T-cell (primary cell): ENCODE measurements around the gene RPRD2. TPM values are rescaled to one million over a fixed set of nuclear protein-coding genes. Genes with fewer than 3 reads are reported as not detected.

Experiments used
- ATAC-seq, 4 experiments: fragments of 200-7000 bp in 3 of 4; fragments of 150-1000 bp in 1 of 4; cut with Tn5 transposase; replicated peaks in 1 of 4; 1 replicate in 3 of 4; 2 replicates in 1 of 4; pipeline ENCODE4 v1.10.0; 2021; ENCODE audit warnings: moderate library complexity in 3 of 4, mild to moderate bottlenecking in 2 of 4, moderate number of reproducible peaks in 1 of 4
- CTCF ChIA-PET, 2 donors: fragments of 300-600 bp; sonication (Branson Sonifier 250); formaldehyde crosslinking; loops; one replicate each; lab custom pipeline; 2022; ENCODE audit warnings: antibody characterized with exemption in 2 of 2; lab: Charles Lee
- POLR2A ChIA-PET, 2 donors: fragments of 300-600 bp; sonication (Branson Sonifier 250); formaldehyde crosslinking; loops; one replicate each; lab custom pipeline; 2022; ENCODE audit warnings: antibody characterized with exemption in 2 of 2; lab: Charles Lee
- DNase-seq, 35 experiments: peaks; one replicate each; pipeline versions ENCODE4 v3.0.0 to v3.0.0-alpha.2; 2013 to 2023
- H3K27ac ChIP-seq: one replicate; pipeline ENCODE4 v1.5.1; 2013; ENCODE audit warnings: low read length
- H3K27me3 ChIP-seq, 2 experiments: replicated peaks in 1 of 2; 1 replicate in 1 of 2; 2 replicates in 1 of 2; pipeline versions ENCODE4 v1.6.1 to v1.7.0; 2013; ENCODE audit warnings: low read length in 1 of 2, mixed read lengths in 1 of 2; ENCODE audit not compliant: control insufficient read depth in 2 of 2, insufficient read depth in 2 of 2; ENCODE audit errors: extremely low read depth in 1 of 2
- H3K36me3 ChIP-seq, 2 donors: 1 replicate in 1 of 2; 2 replicates in 1 of 2; pipeline versions ENCODE4 v1.6.1 to v1.7.0; 2013; ENCODE audit warnings: low read length in 1 of 2; ENCODE audit not compliant: control insufficient read depth in 2 of 2, insufficient read depth in 1 of 2; ENCODE audit errors: extremely low read depth in 1 of 2
- H3K4me1 ChIP-seq, 2 experiments: 1 replicate in 1 of 2; 2 replicates in 1 of 2; pipeline versions ENCODE4 v1.6.1 to v1.7.0; 2013; ENCODE audit warnings: low read length in 2 of 2, mixed read lengths in 1 of 2; ENCODE audit not compliant: insufficient read depth in 2 of 2, control insufficient read depth in 1 of 2; ENCODE audit errors: extremely low read depth in 1 of 2
- H3K4me3 ChIP-seq, 2 donors: 1 replicate in 1 of 2; 2 replicates in 1 of 2; pipeline versions ENCODE4 v1.5.1 to v1.7.0; 2013; ENCODE audit warnings: mild to moderate bottlenecking in 2 of 2, low read length in 1 of 2, moderate library complexity in 1 of 2; ENCODE audit not compliant: control insufficient read depth in 1 of 2; ENCODE audit errors: extremely low read depth in 1 of 2
- H3K9me3 ChIP-seq: 2 replicates; pipeline ENCODE4 v1.7.0; 2013
- H3K27ac Mint-ChIP-seq, 2 donors: one replicate each; pipeline ENCODE4 v1.8.0; 2020 to 2021; ENCODE audit warnings: mild to moderate bottlenecking in 2 of 2, mixed read lengths in 2 of 2
- H3K27me3 Mint-ChIP-seq, 2 donors: one replicate each; pipeline ENCODE4 v1.8.0; 2021 to 2022; ENCODE audit warnings: mixed read lengths in 2 of 2
- H3K36me3 Mint-ChIP-seq: one replicate; pipeline ENCODE4 v1.8.0; 2021; ENCODE audit warnings: mixed read lengths
- H3K4me1 Mint-ChIP-seq, 3 donors: one replicate each; pipeline ENCODE4 v1.8.0; 2020 to 2022; ENCODE audit warnings: mixed read lengths in 3 of 3, mild to moderate bottlenecking in 1 of 3
- H3K4me3 Mint-ChIP-seq, 3 donors: one replicate each; pipeline ENCODE4 v1.8.0; 2020 to 2022; ENCODE audit warnings: mild to moderate bottlenecking in 3 of 3, mixed read lengths in 3 of 3, moderate library complexity in 3 of 3
- H3K9me3 Mint-ChIP-seq, 3 donors: one replicate each; pipeline ENCODE4 v1.8.0; 2020 to 2022; ENCODE audit warnings: mixed read lengths in 3 of 3
- WGBS: methylation state at CpG from one replicate; pipeline ENCODE4 v1.1.5; 2013; ENCODE audit warnings: missing lambda C conversion rate; ENCODE audit not compliant: insufficient coverage; 5-methylcytosine and 5-hydroxymethylcytosine counted together
- total RNA-seq, 35 experiments: library from RNA in 6 of 35; stranded (reverse) in 6 of 35; fragments of 120-200 nt in 1 of 35; gene quantifications; one replicate each; pipeline versions ENCODE4 v1.2.1 to v1.2.4 and lab custom pipeline; 2013 to 2026

RPRD2 gene
- total RNA-seq, 5 donors from 2014 or later (not counting 1 experiment from before 2014, with no cell fraction given): 44.2 to 50.6 (median 46.7) TPM

GRCh38 chr1:150486966-150487762 lies 123.2 kb downstream of the RPRD2 start, which contains the start of gene TARS2:
Gene TARS2, plus strand, starts transcription at chr1:150487419. Its CDS starts 32 bp downstream, at chr1:150487451.
- no peaks in the 10 kb centered on the region for H3K27me3 Mint-ChIP-seq
- peak within 1 kb of the TSS; percentile 73 to 82 for H3K4me3 ChIP-seq
- H3K4me1 Mint-ChIP-seq: peaks cover 18 to 26% (median 23%) of the 10 kb centered on the region in 3 donors
- peak; percentile 100 for ATAC-seq
- DNase-seq: peak; percentile 83 to 97 (median 93)
- H3K27ac Mint-ChIP-seq: peak within 1 kb of the TSS; percentile 99
- no peaks in the 10 kb centered on the region for H3K9me3 ChIP-seq
- ChIA-PET POLR2A (interaction anchor here (0.6 to 1.0 kb wide), 4 partner anchors 28 to 446 kb away, joined by 3 to 4 read pairs (median 4); partner anchors contain the start of gene FALEC (in 1 of the 2)), CTCF (interaction anchor here in 1 of 2 donors (1.1 kb wide), 1 partner anchor 210 kb away, joined by 3 read pairs; the partner anchor contains the start of gene GOLPH3L)
- 0% methylated on average over 20 of the region's 30 CpGs for WGBS
- H3K36me3 Mint-ChIP-seq: peaks cover 24% of the 10 kb centered on the region
- peak within 1 kb of the TSS; percentile 98 to 100 (median 99) for H3K4me3 Mint-ChIP-seq
- H3K9me3 Mint-ChIP-seq: no peaks in the 10 kb centered on the region
- H3K36me3 ChIP-seq: peaks cover 10 to 29% of the 10 kb centered on the region in 2 donors
- H3K27ac ChIP-seq: peak within 1 kb of the TSS; percentile 73
- H3K27me3 ChIP-seq: no peaks in the 10 kb centered on the region
- H3K4me1 ChIP-seq: peaks cover 0 to 9% of the 10 kb centered on the region in 2 experiments

GRCh38 chr1:150487763-150488115 lies 123.8 kb downstream of the RPRD2 start:
- H3K27me3 ChIP-seq: no peaks in the 10 kb centered on the region
- WGBS: no CpG with 5 or more reads among the region's 7 CpGs
- peaks cover 10 to 32% of the 10 kb centered on the region in 2 donors for H3K36me3 ChIP-seq
- H3K27me3 Mint-ChIP-seq: no peaks in the 10 kb centered on the region
- peak overlapping the region; percentile 73 for H3K27ac ChIP-seq
- H3K4me1 Mint-ChIP-seq: peaks cover 18 to 26% (median 23%) of the 10 kb centered on the region in 3 donors
- ATAC-seq (no peak), DNase-seq (peak in 8 of 35 experiments; percentile 2 to 29 (median 8))
- H3K4me3 Mint-ChIP-seq: peak overlapping the region; percentile 98 to 100 (median 99)
- POLR2A ChIA-PET: interaction anchor here in 1 of 2 donors (0.5 to 0.9 kb wide), 3 partner anchors 28 to 167 kb away, joined by 3 to 6 read pairs (median 4); partner anchors contain the start of gene FALEC
- H3K27ac Mint-ChIP-seq: peak overlapping the region; percentile 99
- CTCF ChIA-PET: interaction anchor here in 1 of 2 donors (1.1 kb wide), 1 partner anchor 209 kb away, joined by 3 read pairs; the partner anchor contains the start of gene GOLPH3L
- H3K4me3 ChIP-seq: peak overlapping the region; percentile 73 to 82
- no peaks in the 10 kb centered on the region for H3K9me3 ChIP-seq
- peaks cover 27% of the 10 kb centered on the region for H3K36me3 Mint-ChIP-seq
- peaks cover 0 to 9% of the 10 kb centered on the region in 2 experiments for H3K4me1 ChIP-seq
- H3K9me3 Mint-ChIP-seq: no peaks in the 10 kb centered on the region

- H3K27me3 Mint-ChIP-seq: no peaks in the 10 kb centered on the region
- peaks cover 42% of the 10 kb centered on the region for H3K36me3 Mint-ChIP-seq
- H3K9me3 Mint-ChIP-seq: no peaks in the 10 kb centered on the region
- no peaks in the 10 kb centered on the region for H3K27me3 ChIP-seq
- peaks cover 13 to 65% of the 10 kb centered on the region in 2 donors for H3K36me3 ChIP-seq
- peaks cover 0 to under 1% of the 10 kb centered on the region in 2 experiments for H3K4me1 ChIP-seq
- H3K9me3 ChIP-seq: no peaks in the 10 kb centered on the region
- no peak overlapping the region for H3K4me3 ChIP-seq
- H3K27ac Mint-ChIP-seq: no peak overlapping the region
- ChIA-PET POLR2A (interaction anchor here in 1 of 2 donors (1.1 kb wide), 1 partner anchor 208 kb away, joined by 7 read pairs; no protein-coding TSS in a partner anchor), CTCF (no interaction called here)
- ATAC-seq (no peak), DNase-seq (no peak)
- H3K27ac ChIP-seq: no peak overlapping the region
- H3K4me3 Mint-ChIP-seq: no peak overlapping the region
- 100% methylated on average over 1 of the region's 8 CpGs for WGBS
- H3K4me1 Mint-ChIP-seq: peaks cover 9 to 12% (median 10%) of the 10 kb centered on the region in 3 donors
Measured at GRCh38 chr1:150493175-150493574, 129.2 kb downstream of the RPRD2 start.

- POLR2A ChIA-PET: interaction anchor here (0.5 to 0.7 kb wide), 3 partner anchors 9 to 241 kb away, joined by 3 to 8 read pairs (median 4); no protein-coding TSS in a partner anchor
- Mint-ChIP-seq H3K27me3 (no peaks in the 10 kb centered on the region), H3K4me1 (no peaks in the 10 kb centered on the region), H3K9me3 (no peaks in the 10 kb centered on the region), H3K27ac (no peak overlapping the region), H3K36me3 (peaks cover 41% of the 10 kb centered on the region), H3K4me3 (no peak overlapping the region)
- no peaks in the 10 kb centered on the region for H3K27me3 ChIP-seq
- no peak overlapping the region for H3K27ac ChIP-seq
- peaks cover 18 to 56% of the 10 kb centered on the region in 2 donors for H3K36me3 ChIP-seq
- CTCF ChIA-PET: no interaction called here
- no peaks in the 10 kb centered on the region for H3K9me3 ChIP-seq
- no peak overlapping the region for H3K4me3 ChIP-seq
- ATAC-seq (no peak), DNase-seq (no peak)
- H3K4me1 ChIP-seq: no peaks in the 10 kb centered on the region
- WGBS: 98% methylated on average over 6 of the region's 10 CpGs
Measured at GRCh38 chr1:150498342-150498741, 134.4 kb downstream of the RPRD2 start.

GRCh38 chr1:150505431-150505830 lies 141.5 kb downstream of the RPRD2 start:
- no peak overlapping the region for H3K4me3 Mint-ChIP-seq
- peak overlapping the region in 1 of 2 donors; percentile 6 for H3K27ac Mint-ChIP-seq
- H3K27ac ChIP-seq: no peak overlapping the region
- H3K4me1 Mint-ChIP-seq: peaks cover 0 to 5% (median 0%) of the 10 kb centered on the region in 3 donors
- no peaks in the 10 kb centered on the region for H3K27me3 Mint-ChIP-seq
- CTCF ChIA-PET: no interaction called here
- H3K36me3 ChIP-seq: peaks cover 23 to 45% of the 10 kb centered on the region in 2 donors
- H3K4me3 ChIP-seq: no peak overlapping the region
- H3K36me3 Mint-ChIP-seq: peaks cover 48% of the 10 kb centered on the region
- DNase-seq: no peak
- WGBS: 97% methylated on average over 5 of the region's 6 CpGs
- POLR2A ChIA-PET: no interaction called here
- no peaks in the 10 kb centered on the region for H3K27me3 ChIP-seq
- H3K9me3 Mint-ChIP-seq: no peaks in the 10 kb centered on the region
- no peak for ATAC-seq
- H3K9me3 ChIP-seq: no peaks in the 10 kb centered on the region
- H3K4me1 ChIP-seq: no peaks in the 10 kb centered on the region
